ENCODE data around the gene SAMM50. TPM values are rescaled to one million over a fixed set of nuclear protein-coding genes. Genes with fewer than 3 reads are reported as not detected.

SAMM50 gene
- total and polyA plus RNA-seq, 2 experiments from 2014 or later, result 58.6 to 60.3 TPM

- TF ChIP-seq ZNF462 (CRISPR knock-in tag; IDR thresholded peaks at IDR 0.05) (no peak), CREB1 (CRISPR knock-in tag; IDR thresholded peaks at IDR 0.05; ENCODE audit: low read depth) (no peak)
These were observed 89.9 kb downstream of the SAMM50 start (continued) for GRCh38 chr22:44045145-44045544.

Other genes with a start within 250 kb of the SAMM50 start
- gene EFCAB6, start 143.1 kb upstream of the SAMM50 start, total RNA-seq (2014; rRNA removed; shearing (Covaris generic)), result 1.8 and 1.9 TPM in 2 replicates
- gene EFCAB6, start 143.1 kb upstream of the SAMM50 start, polyA plus RNA-seq (2016; fragmentation: Nextera tagmentation; extraction: Ambion mirVana), result 1.1 and 1.2 TPM in 2 replicates
- gene SULT4A1, start 92.9 kb upstream of the SAMM50 start, total RNA-seq (2014; rRNA removed; shearing (Covaris generic)), result 5.2 and 7.8 TPM in 2 replicates
- 4.3 and 4.7 TPM in 2 replicates for gene SULT4A1, start 92.9 kb upstream of the SAMM50 start, polyA plus RNA-seq (2016; fragmentation: Nextera tagmentation; extraction: Ambion mirVana)
- gene PNPLA5, start 63.4 kb upstream of the SAMM50 start, total RNA-seq (2014; rRNA removed; shearing (Covaris generic)), result 5.9 and 6.8 TPM in 2 replicates
- 2.0 and 2.3 TPM in 2 replicates for gene PNPLA5, start 63.4 kb upstream of the SAMM50 start, polyA plus RNA-seq (2016; fragmentation: Nextera tagmentation; extraction: Ambion mirVana)
- gene PNPLA3, start 31.6 kb upstream of the SAMM50 start, total RNA-seq (2014; rRNA removed; shearing (Covaris generic)), result 17.3 and 23.4 TPM in 2 replicates
- gene PNPLA3, start 31.6 kb upstream of the SAMM50 start, polyA plus RNA-seq (2016; fragmentation: Nextera tagmentation; extraction: Ambion mirVana), result 16.2 and 17.7 TPM in 2 replicates
- gene PARVB, start 68.9 kb downstream of the SAMM50 start, total RNA-seq (2014; rRNA removed; shearing (Covaris generic)), result 7.7 and 15.5 TPM in 2 replicates
- gene PARVB, start 68.9 kb downstream of the SAMM50 start, polyA plus RNA-seq (2016; fragmentation: Nextera tagmentation; extraction: Ambion mirVana), result 4.0 and 4.3 TPM in 2 replicates
- gene PARVG, start 225.5 kb downstream of the SAMM50 start, total RNA-seq (2014; rRNA removed; shearing (Covaris generic)), result 0.14 TPM in 1 of 2 replicates, not detected in the other
- gene PARVG, start 225.5 kb downstream of the SAMM50 start, polyA plus RNA-seq (2016; fragmentation: Nextera tagmentation; extraction: Ambion mirVana), result 0.31 TPM in 1 of 2 replicates, not detected in the other